GM20431 (cell line): Measurements from ENCODE around the gene BDKRB1.

Experiments used
- in situ Hi-C: fragments of 300-500 bp; cut with MseI, MboI; formaldehyde crosslinking; loops from one replicate; pipeline ENCODE4 v1.15.0; 2020; ENCODE audit warnings: low sequenced_read_pairs; ENCODE audit not compliant: unreplicated experiment

BDKRB1 gene

DNA sequence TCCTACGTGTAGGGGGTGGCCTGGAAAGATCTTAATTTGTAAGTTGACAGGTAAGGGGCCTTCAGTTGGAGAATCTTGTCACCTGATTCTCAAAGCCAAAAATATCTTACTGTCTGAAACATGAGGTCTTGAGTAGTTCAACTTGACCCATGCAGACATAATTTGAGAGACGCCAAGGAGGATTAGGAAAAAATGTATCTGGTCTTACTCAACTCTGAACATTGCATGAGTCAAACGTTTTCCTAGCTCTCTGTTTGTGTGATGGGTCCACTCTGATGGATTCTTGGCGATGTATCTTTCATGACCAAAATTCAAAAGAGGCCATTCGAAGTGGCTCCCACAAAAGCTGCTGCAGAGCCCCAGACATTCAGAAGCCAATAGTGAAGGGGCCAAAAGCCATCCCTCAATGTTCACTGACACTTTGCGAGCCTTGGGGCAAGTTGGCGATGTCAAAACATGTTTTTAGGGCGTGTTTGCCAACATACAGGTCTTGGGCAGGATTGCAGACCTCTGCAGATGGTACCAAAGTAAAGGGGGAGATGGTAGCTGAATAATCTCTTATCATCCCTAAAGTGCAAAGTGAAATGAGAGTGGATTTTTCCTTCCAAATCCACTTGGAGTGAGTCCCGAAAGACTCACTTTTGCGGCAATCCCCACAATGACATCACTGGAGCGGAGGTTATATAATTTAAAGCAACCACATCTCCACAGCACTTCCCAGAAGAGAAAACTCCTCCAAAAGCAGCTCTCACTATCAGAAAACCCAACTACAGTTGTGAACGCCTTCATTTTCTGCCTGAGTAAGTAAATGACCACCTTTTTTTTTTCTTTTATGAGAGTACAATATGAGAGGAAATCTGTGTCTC lies at the start of gene BDKRB1:
Gene BDKRB1, plus strand, starts transcription at position 710 of the 866 bp plus-strand sequence. CDS start 7,473 bp downstream, outside the sequence.
- in situ Hi-C loops: no loop called here

GRCh38 chr14:96206461-96206860 lies 49.5 kb upstream of the BDKRB1 start:
- in situ Hi-C loops: no loop called here

GRCh38 chr14:96207686-96208085 lies 48.3 kb upstream of the BDKRB1 start:
- in situ Hi-C loops: no loop called here

- in situ Hi-C loops: no loop called here
These were observed 47.3 kb upstream of the BDKRB1 start for GRCh38 chr14:96208739-96209138.

GRCh38 chr14:96212140-96212539 lies 43.9 kb upstream of the BDKRB1 start:
- in situ Hi-C loops: no loop called here

- in situ Hi-C loops: no loop called here
These were observed 43.1 kb upstream of the BDKRB1 start for GRCh38 chr14:96212896-96213295.

DNA sequence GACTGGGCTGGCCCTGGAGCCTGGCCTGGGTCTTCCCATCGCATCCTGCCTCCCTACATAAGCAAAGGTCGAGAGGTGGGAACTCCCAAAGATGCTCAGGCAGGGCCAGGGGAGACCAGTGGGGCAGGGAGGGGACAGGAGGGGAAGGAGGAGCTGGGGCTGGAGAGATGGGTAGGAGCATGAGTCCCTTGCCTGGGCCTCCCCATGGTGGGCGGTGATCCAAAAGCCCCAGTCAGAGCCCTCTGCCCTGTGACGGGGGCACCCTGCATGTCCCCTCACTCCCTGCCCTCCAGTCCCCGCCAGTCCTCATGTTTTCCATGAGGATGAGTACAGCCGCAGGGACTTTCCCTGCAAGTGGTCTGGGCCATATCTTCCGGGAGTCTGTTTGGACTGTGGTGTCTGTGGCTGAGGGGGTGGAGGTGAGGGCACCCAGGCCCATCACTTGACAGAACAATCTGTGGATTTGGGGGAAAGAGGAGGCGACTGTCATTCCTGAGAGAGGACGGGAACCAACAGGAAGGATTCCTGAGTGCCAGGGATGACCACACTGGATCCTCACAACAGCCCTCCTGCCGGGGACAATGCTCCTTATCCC lies 42.0 kb upstream of the BDKRB1 start:
- in situ Hi-C loops: no loop called here

DNA sequence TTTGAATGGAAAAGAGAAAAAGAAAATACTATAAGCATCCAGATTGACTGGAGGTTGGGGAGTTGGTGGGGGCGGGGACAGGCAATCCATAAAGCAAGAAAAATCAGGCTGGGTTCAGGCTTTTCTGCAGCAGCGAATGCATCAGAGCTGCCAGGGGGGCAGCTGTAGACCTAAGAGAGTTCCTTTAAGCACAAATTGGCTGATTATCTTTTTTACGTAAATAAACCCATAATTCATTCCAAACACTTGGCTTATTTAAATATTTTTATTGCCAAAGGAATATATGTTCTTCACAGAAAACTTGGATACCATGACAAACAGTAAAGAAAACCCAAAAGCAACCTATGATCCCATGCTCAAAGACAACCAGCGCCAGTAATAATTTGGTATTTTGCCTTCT lies 41.2 kb upstream of the BDKRB1 start:
- in situ Hi-C loops: no loop called here

- in situ Hi-C loops: no loop called here
These were observed 40.4 kb upstream of the BDKRB1 start for GRCh38 chr14:96215452-96216244.

GRCh38 chr14:96216627-96217026 lies 39.4 kb upstream of the BDKRB1 start:
- in situ Hi-C loops: no loop called here

- in situ Hi-C loops: no loop called here
These were observed 38.6 kb upstream of the BDKRB1 start for GRCh38 chr14:96217376-96217913.

GRCh38 chr14:96221109-96221650 lies 34.8 kb upstream of the BDKRB1 start:
- in situ Hi-C loops: no loop called here

DNA sequence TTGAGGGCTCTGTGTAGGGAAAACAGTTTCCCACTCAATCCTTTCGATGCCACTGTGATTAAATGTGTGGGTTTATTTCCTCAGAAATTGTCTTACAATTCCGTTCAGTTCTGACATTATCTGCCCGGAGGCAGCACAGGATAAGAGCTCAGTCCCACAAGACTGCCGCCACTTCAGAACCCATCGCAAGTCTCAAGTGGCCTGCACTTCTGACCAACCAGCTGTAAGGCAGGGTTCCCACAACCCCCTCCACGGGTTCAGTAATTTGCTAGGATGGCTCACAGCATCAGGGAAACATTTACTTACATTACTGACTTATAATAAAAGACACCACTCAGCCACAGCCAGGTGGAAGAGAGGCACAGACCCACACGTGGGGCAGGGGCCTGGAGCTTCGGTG lies 34.2 kb upstream of the BDKRB1 start:
- in situ Hi-C loops: no loop called here

DNA sequence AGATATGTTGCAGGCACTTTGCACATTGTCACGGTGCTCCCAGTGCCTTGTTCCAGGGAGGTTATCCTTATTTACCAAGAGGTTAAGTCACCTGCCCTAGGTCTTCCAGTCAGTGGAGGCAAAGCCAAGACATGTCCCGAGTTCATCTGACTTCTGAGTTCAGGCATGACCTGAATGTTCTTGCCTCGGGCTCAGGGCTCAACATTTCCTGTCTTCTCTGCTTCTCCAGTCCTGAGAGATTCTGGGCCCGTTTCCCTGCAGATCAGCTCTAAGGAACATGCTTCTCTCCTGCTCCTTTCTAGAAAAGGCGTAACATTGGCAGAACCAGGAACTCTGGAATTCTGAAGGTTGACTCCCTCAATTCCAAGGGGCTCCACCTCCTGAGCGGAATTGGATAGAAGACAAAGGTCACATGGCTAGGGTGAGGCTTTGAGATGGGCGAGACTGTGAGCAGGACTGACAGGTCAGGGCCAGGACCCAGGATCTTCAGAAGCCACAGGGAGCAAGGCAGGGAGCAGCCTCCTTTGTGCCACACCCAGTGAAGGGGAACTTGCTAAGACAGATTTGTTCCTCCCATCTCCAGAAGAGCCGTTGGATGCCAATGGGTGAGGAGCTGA lies 31.4 kb upstream of the BDKRB1 start:
- in situ Hi-C loops: no loop called here

DNA sequence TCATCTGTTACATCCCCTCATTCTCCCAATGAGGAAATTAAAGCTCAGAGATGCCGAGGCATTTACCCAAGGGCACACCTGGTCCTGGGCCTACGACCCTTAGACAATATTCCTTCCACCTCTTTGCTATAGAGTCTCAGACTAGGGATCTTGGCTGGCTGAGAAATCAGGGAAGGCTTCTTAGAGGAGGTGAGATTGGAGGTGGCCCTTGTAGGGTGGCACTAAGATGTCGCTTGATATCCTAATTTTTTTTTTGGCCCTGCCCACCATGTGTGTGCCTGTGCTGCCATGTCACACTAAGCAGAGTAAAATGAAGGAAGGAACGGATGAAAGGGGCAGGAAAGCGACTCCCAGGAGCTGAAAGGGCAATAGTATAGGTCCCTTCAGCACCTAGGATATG lies 30.8 kb upstream of the BDKRB1 start:
- in situ Hi-C loops: no loop called here

DNA sequence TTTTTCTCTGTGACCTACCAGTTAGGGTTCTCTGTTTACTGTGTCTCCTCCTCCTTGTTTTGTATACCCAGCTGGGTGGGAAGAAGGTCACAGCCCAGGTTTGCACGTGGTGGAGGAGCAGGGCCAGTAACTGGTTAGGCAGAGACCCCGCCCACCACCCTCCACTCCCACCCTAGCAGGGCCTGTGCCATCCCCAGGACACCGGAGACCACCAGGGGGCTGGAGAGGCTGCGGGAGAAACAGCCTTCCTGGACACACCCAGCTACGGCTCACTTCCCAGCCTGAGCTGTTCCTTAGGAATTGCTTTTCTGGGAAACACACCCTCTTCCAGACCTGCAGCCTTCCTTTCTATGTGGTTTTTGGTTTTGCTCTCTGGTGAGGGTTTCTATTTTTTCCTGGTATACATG lies 30.3 kb upstream of the BDKRB1 start:
- in situ Hi-C loops: no loop called here

DNA sequence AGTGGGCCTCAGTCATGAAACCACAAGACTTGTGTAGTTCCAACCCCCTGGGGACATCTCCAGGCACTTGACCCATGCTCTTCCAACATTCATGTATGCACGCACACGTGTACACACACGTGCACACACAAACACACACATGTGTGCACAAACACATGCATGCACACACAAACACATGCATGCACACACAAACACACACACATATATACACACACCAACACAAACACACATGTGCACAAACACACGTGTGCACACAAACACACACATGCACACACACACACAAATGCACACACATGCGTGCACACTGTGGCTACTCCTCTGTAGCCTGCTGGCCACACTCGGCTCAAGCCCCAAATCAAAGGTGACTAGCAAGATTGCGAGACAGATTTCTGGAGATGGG lies 28.6 kb upstream of the BDKRB1 start:
- in situ Hi-C loops: no loop called here

GRCh38 chr14:96229315-96229714 lies 26.7 kb upstream of the BDKRB1 start:
- in situ Hi-C loops: no loop called here

- in situ Hi-C loops: no loop called here
These were observed 25.0 kb upstream of the BDKRB1 start for GRCh38 chr14:96231056-96231455.
